ENCODE data around the gene KCNJ16.

KCNJ16 gene

GRCh38 chr17:70073310-70073709 lies 1.7 kb upstream of the KCNJ16 start:
- TF ChIP-seq CTCF (IDR thresholded peaks at IDR 0.05; ENCODE audit: low read depth, low read length, missing control alignments): no peak
- H3K4me3 ChIP-seq (replicated peaks; ENCODE audit: low read depth, low read length): no peak overlapping the region
- no peak for DNase-seq (ENCODE audit: extremely low read depth, low read depth)

GRCh38 chr17:70073799-70074198 lies 1.2 kb upstream of the KCNJ16 start:
- TF ChIP-seq CTCF (IDR thresholded peaks at IDR 0.05; ENCODE audit: low read depth, low read length, missing control alignments): no peak
- DNase-seq (ENCODE audit: extremely low read depth, low read depth): no peak
- H3K4me3 ChIP-seq (replicated peaks; ENCODE audit: low read depth, low read length): no peak overlapping the region

DNA sequence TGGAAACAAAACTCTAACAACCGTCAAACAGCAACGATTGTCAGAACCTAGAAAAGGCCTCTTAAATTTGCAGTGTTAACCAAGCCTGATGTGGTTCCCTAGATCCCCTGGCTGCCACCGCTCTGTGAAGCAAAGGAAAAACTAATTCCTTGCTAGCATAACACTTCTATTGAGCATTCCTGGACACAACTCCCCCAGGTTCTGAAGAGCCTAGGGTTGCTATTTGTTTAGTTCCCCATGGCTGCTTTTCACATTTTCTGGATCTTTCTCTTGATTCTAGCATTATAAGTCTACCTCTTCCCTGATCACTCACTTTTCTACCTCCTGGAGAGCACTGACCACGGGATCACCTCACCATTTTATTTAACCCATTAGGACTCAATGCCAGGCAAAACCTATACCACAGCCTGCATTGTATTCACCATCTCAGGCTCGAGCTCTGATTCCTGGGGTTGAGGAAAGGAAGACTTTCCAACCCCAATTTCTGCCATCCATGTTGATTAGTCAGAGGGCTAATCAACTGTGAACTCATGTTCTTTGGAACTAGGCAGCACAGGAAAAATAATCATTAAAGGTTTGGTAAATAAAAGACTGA lies 692 bp upstream of the KCNJ16 start:
- TF ChIP-seq CTCF (IDR thresholded peaks at IDR 0.05; ENCODE audit: low read depth, low read length, missing control alignments): no peak
- H3K4me3 ChIP-seq (replicated peaks; ENCODE audit: low read depth, low read length): no peak overlapping the region
- DNase-seq (ENCODE audit: extremely low read depth, low read depth): no peak

- no peak for TF ChIP-seq CTCF (IDR thresholded peaks at IDR 0.05; ENCODE audit: low read depth, low read length, missing control alignments)
- no peak for DNase-seq (ENCODE audit: extremely low read depth, low read depth)
- no peak overlapping the region for H3K4me3 ChIP-seq (replicated peaks; ENCODE audit: low read depth, low read length)
These were observed 1.2 kb downstream of the KCNJ16 start for GRCh38 chr17:70076189-70076588.

- no peak for DNase-seq (ENCODE audit: extremely low read depth, low read depth)
- no peak overlapping the region for H3K4me3 ChIP-seq (replicated peaks; ENCODE audit: low read depth, low read length)
- no peak for TF ChIP-seq CTCF (IDR thresholded peaks at IDR 0.05; ENCODE audit: low read depth, low read length, missing control alignments)
These were observed 1.8 kb downstream of the KCNJ16 start for GRCh38 chr17:70076831-70077230.

DNA sequence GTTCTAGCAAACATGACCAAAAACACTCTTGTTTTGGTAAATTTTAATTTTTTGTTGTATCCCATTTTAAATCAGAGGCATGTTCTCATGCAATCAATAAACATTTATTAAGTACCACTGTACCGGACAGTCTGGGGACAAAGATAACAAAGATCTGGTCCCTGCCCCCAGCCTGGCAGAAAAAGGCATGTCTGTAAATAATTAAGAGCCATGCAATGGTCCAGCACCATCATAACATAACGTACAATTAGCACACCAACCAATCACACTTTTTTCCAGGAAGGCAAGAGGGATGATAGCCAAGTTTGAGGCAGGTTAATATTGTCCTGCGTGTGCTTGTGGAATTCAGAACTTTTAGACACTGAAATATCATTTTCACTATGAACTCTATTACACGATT lies 3.5 kb downstream of the KCNJ16 start:
- no peak for DNase-seq (ENCODE audit: extremely low read depth, low read depth)
- no peak overlapping the region for H3K4me3 ChIP-seq (replicated peaks; ENCODE audit: low read depth, low read length)
- no peak for TF ChIP-seq CTCF (IDR thresholded peaks at IDR 0.05; ENCODE audit: low read depth, low read length, missing control alignments)

- DNase-seq (ENCODE audit: extremely low read depth, low read depth): no peak
- no peak overlapping the region for H3K4me3 ChIP-seq (replicated peaks; ENCODE audit: low read depth, low read length)
- TF ChIP-seq CTCF (IDR thresholded peaks at IDR 0.05; ENCODE audit: low read depth, low read length, missing control alignments): no peak
These were observed 4.0 kb downstream of the KCNJ16 start for GRCh38 chr17:70078994-70079531.

Data from HFF-Myc (cell line).